ENCODE data around the gene RPF1. TPM values are rescaled to one million over a fixed set of nuclear protein-coding genes. Genes with fewer than 3 reads are reported as not detected.

RPF1 gene
- total RNA-seq, 6 donors from 2014 or later: 12.2 to 46.4 (median 25.4) TPM

DNA sequence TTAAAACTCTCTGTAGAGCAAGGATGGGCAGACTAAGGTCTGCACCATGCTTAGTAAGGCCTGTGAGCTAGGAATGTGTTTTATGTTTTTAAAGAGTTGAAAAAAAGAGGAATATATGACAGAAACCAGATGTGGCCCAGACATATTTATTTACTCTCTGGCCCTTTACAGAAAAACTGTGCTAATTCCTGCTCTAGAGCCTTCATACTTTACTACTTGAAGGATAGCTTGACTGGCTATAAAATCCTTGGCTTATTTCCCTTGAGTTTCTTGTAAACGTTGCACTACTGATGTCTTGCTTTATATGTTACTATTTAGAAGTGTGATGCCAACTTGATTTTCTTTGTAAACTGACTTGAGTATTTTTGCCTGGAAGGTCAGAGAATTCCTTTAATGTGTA lies 61.7 kb downstream of the RPF1 start:
- Histone ChIP-seq H3K4me3 (no peak overlapping the region), H3K27me3 (no peaks in the 10 kb centered on the region), H3K27ac (no peak overlapping the region), H3K4me1 (no peaks in the 10 kb centered on the region), H3K36me3 (peaks cover 0 to 14% (median 0%) of the 10 kb centered on the region in 4 donors), H3K9me3 (no peaks in the 10 kb centered on the region)
- DNase-seq (no peak), ATAC-seq (ENCODE audit: low FRiP score in 2 of 2) (no peak)
- TF ChIP-seq POLR2A (IDR thresholded peaks at IDR 0.05): no peak
- TF ChIP-seq EP300 (IDR thresholded peaks at IDR 0.05): no peak
- no peak for TF ChIP-seq POLR2AphosphoS5 (IDR thresholded peaks at IDR 0.05)
- TF ChIP-seq CTCF (IDR thresholded peaks at IDR 0.05): no peak
- 48 to 51% methylated on average over 1 of the region's 1 CpG for WGBS, 2 donors

GRCh38 chr1:84541679-84542078 lies 62.6 kb downstream of the RPF1 start:
- ATAC-seq (ENCODE audit: low FRiP score in 2 of 2) (no peak), DNase-seq (no peak)
- Histone ChIP-seq H3K36me3 (peaks cover 0 to 14% (median 0%) of the 10 kb centered on the region in 4 donors), H3K27ac (no peak overlapping the region), H3K4me1 (no peaks in the 10 kb centered on the region), H3K9me3 (no peaks in the 10 kb centered on the region), H3K27me3 (no peaks in the 10 kb centered on the region), H3K4me3 (no peak overlapping the region)
- TF ChIP-seq POLR2AphosphoS5 (IDR thresholded peaks at IDR 0.05) (no peak), POLR2A (IDR thresholded peaks at IDR 0.05) (no peak), CTCF (IDR thresholded peaks at IDR 0.05) (peak in 1 of 6 experiments; percentile 13)
- WGBS, 2 donors: 91 to 92% methylated on average over 4 of the region's 4 CpGs

Other genes starting within 250 kb of the RPF1 start
- 1 to 10 TPM in 2 of 6 donors, under 1 TPM in 2, not detected in 2; 0.71 to 1.9 (median 0.90) TPM for gene SAMD13, start 177.6 kb upstream of the RPF1 start, total RNA-seq
- 10 to 100 TPM in 2 of 6 donors, 1 to 10 TPM in 3, not detected in 1; 1.5 to 14.7 (median 5.5) TPM for gene DNASE2B, start 80.8 kb upstream of the RPF1 start, total RNA-seq
- gene SPATA1, start 27.1 kb downstream of the RPF1 start, total RNA-seq: 10 to 100 TPM in 1 of 6 donors, 1 to 10 TPM in 4, not detected in 1; 1.4 to 19.9 (median 1.7) TPM
- 100 to 1,000 TPM in 3 of 6 donors, 10 to 100 TPM in 3; 54.5 to 151 (median 102) TPM for gene GNG5, start 27.3 kb downstream of the RPF1 start, total RNA-seq
- 10 to 100 TPM in 5 of 6 donors, 1 to 10 TPM in 1; 3.0 to 24.7 (median 19.0) TPM for gene CTBS, start 95.2 kb downstream of the RPF1 start, total RNA-seq
- 10 to 100 TPM in 1 of 6 donors, 1 to 10 TPM in 5; 2.1 to 15.0 (median 5.4) TPM for gene SSX2IP, start 211.2 kb downstream of the RPF1 start, total RNA-seq